Renal cortical epithelial cell (primary cell): ENCODE measurements around the gene PTTG2. TPM values are rescaled to one million over a fixed set of nuclear protein-coding genes. Genes with fewer than 3 reads are reported as not detected.

Source experiments
- DNase-seq: peaks from one replicate; pipeline ENCODE4 v3.0.0-alpha.2; 2011; ENCODE audit warnings: low read depth
- total RNA-seq: library from RNA; depleted of rRNA; stranded (reverse); fragments of >200 nt; gene quantifications from 2 replicates; pipeline ENCODE4 v1.2.3, GENCODE V29; 2014

PTTG2 gene
- total RNA-seq, 1 donor from 2014 or later = not detected

DNA sequence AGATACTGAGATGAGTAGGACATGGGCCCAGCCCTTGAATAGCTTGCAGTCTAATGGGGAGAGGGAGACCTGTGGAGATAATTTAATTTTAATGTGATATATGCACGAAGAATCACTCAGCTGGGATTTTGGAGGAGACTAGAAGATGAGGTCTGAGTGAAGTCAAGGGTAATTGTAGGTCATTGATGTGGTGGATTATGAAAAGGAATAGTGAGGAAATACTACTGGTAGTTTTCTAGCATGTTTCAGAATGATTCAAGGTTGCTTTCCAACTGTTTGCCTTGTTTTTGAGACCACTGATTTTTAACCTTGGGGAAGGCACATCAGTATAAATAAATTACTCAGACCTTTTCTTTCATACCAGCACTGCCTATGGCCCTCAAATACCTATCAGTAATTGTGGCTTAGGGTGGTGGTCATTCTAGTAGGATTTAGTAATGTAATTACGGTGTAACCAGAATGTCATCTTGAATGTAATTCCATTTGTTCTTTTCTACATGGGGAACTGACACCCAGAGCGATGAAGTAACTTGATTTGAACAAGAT, 25.6 kb downstream of the PTTG2 start:
- DNase-seq = no peak

DNA sequence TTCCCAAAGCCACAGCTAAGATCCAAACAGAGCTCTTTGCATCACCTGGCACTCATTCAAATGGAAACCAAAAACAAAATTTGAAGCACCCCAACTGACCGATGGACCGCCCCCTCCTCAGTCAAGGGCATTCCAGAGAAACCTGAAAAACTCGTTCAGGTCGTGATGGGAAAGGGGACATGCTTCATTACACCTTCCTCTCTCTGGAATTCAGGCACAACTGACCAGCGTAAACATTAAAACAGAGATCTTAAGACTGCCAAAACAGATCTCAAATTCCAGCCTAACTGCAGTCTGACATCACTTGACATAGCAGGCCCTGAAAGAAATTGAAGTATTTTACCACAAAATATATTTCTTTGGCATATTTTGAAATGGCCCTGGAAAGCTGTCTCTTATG, 28.5 kb downstream of the PTTG2 start:
- DNase-seq = peak; percentile 55

DNA sequence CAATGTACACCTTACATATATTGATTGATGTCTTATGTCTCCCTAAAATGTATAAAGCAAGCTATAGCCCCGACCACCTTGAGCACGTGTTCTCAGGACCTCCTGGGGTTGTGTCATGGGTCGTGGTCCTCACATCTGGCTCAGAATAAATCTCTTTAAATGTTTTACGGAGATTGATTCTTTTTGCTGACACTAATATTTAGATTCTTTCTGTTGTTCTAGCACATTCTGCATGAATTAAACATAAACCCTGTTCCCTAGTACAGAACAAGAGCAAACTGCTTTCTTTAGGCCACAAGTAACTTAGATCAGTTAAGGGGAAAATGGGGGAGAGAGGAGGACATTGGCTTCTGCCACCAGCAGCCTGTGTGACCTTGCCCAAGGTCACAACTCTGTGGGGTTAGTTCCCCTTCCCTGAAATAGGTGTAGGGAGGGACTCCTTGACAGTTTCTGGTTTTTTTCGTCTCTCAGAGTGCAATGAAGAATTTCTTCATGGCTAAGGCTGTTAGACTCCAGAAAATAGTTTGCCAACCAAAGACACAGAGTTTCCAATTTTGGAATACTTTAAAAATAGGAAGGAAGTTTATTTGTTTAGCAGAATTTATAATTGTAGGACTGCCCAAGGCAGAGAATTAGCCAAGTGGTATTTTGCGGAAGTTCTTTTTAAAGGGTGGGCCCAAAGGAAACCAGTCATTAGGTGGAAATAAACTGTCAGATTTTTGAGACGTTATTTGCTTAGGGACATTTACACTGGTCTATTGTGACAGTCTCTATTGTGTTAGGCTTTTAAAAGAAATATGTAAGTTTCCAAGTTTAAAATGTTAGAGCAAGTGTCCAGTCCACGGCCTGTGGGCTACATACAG, 29.4 kb downstream of the PTTG2 start:
- no peak for DNase-seq

DNA sequence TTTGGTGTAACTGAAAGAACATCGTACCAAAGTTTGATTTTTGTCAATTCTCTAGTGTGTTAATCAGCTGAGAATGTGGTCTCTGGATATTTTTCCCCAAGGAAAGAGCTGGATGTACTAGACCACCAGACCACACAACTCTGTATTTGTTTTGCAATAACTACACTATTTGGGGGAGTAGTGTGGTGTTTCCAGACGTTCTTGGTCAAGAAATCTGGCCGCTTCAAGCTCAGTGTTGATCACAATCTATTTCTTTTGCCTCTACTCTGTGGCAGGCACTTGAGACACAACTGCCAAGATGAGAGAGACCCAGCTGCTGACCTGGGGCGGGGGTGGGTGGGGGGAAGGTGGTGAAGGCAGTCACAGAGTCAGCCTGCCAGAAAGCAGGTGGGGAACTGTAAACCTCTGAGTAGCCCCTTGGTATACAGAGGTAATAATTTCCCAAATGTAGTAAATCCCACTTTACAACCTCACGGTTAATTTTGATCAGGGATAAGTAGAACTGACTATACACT, 30.6 kb downstream of the PTTG2 start:
- DNase-seq = no peak

DNA sequence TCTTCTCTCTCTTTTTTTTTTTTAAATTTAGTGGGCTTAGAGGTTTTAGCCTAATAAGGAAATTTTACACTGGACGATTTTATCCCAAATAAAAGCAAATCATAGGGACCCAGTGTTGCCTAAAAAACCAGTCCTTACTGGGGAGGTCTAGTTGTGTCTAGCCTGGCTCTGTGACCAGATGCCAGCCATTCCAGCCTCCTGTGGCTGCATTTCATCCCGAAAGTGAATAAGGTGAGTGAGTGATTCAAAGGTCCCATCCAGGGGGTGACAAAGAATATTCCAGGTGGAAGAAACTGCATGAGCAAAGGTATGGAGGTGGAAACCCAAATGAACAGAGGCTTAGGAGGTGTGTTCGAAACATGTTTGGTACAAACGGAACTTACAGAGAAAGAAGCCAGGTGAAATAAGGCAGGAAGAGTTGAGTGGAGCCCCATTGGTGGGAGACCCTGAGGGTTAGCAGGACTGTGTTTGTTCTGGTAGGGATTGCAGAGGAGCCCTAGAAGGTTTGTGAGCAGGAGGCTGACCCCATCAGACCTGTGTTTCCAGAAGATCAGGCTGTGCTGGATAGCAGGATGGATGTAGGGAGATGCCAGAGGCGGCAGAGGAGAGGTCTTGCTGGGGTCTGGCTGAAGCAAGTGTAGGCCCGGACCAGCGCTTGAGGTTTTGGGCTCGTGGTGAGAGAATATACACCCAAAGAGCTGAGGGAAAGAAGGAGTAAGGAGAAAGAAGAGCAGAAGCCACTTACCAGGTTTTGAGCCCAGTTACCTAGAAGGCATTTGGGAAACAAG, 31.6 kb downstream of the PTTG2 start:
- DNase-seq = no peak

DNA sequence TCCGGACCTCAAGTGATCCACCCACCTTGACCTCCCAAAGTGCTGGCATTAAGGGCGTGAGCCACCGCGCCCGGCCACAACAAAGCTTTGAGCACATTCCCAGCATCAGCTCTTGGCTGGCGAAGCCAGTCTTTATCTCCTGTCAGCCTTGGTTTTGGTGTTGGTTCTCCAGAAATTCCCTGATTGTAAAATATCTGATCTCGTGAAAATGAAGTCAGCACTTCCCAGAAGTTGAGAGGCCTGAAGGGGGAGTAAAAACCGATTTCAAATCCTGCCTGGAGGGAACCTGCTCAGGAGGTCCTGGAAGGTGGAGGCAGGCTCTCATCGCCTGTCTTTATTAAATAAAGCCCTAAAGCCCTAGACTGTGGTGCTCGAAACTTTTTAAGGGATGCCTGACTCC, 33.6 kb downstream of the PTTG2 start:
- no peak for DNase-seq

DNA sequence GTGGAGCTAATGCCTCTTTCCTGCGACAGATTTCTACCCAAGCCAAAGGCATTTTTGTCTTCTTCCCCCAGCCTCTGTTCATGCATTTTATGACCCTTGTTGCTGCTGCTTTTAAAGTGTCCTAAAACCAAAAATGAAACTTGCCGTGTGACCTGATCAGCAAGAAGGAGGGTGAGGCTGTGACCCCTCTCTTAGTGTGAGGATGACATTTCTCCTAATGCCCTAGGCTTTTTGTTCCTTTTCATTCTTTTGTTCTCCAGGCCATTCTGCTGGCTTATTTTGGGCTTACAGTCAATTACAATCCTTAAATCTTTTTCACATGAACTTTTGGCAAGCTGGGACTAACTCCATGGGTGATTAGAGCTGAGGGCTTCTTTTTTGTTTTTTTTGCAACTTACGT, 34.4 kb downstream of the PTTG2 start:
- DNase-seq = no peak

DNA sequence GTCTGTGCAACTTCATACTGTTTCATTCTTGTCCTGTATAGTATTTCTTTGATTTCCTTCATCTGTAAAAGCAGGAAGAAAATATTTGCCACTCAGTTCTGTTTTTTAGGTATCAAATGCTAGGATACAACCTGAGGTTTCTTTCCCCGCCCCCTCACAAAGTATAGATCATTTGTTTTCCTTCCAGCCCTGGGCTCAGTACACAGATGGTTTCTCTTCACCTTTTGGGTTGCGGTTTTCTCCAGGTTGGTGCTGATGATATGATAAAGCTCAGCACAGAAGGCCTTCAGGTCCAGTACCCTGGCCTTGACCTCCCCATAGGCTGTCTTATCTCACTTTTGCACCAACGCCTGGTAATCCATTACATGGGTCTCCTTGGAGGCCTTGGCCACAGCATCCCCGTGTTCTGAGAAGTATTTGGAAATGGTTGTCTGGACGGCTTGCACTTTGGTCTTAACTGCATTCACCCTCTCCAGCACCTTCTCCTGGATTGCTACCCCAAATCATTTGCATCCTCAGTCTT, 35.2 kb downstream of the PTTG2 start:
- DNase-seq = no peak

DNA sequence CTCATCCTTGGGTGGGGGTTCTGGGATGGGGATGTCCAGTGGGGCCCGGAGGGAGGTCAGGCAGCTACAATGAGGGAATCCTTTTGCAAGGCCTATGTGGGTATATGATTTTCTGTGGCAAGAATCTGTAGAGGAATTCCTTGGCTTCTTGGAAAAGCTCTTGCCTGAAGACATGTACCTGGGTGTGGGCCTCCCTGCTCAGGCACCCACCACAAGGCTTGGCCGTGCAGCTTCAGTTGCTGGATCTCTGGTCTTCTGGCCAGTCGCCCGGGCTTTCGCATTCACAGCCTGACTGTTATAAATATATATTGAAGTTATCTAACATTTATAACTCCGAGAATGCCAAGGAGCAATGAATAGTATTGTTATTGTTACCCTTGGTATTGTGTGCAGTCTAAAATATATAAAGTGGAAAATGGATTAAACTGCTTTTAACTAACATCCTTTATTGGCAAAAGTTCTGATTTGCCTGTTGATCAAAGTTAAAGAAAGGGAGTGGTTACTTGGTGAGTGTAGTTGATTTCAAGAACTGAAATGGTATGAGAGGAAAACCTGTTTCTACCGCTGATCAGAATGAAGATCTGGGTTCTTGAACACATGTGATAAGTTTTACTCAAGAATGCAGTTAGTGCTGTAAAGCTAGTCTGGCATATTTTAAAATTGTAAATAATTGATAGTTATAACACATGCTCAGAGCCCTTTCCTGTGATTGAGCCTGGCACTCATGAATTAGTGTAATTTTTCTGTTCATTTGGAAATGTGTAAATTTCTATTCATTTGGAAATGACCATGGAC, 36.0 kb downstream of the PTTG2 start:
- no peak for DNase-seq

DNA sequence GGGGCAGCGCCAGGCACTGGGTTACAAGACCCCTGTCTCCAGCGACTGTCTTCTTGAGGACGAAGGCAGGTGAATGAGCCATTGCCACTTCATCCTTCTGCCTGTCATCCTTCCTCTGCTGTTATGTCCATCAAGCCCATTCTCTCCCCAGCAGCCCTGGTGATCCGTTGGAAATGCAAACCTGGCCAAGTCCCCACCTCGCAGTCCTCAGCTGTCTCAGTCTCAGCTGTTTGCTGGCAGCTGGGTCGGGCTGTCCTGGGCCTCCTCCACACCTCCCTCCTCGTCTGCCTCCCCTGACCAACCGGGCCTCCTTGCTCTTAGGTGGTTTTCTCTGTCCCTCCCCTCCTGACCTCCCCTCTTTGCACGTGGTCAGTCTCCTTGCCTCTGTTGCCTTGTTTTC, 38.0 kb downstream of the PTTG2 start:
- no peak for DNase-seq

DNA sequence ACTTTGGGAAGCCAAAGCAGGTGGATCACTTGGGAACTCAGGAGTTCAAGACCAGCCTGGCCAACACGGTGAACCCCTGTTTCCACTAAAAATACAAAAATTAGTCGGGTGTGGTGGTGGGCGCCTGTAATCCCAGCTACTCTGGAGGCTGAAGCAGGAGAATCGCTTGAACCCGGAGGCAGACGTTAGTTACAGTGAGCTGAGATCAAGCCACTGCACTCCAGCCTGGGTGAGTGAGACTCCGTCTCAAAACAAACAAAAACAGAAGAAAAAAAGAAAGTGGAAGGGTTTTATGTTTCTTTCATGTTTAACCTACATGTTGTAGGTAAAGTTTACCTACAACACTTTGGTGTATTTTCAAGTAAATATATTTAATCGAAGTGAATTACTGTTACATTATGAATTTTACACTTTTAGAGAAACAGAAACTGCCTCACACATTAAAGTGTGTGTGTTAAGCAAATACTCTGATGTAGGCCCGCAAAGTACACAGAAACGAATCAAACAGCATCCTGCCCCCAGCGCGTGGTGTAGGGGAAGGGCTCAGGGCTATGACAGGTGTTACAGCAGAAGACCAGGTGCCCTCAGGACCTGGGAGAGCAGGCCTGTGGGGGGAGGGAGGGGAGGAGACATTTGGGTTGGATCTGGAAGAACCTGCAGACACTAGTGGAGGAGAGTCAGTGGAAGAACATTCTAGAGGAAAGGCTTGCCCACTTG, 39.0 kb downstream of the PTTG2 start:
- DNase-seq = no peak

DNA sequence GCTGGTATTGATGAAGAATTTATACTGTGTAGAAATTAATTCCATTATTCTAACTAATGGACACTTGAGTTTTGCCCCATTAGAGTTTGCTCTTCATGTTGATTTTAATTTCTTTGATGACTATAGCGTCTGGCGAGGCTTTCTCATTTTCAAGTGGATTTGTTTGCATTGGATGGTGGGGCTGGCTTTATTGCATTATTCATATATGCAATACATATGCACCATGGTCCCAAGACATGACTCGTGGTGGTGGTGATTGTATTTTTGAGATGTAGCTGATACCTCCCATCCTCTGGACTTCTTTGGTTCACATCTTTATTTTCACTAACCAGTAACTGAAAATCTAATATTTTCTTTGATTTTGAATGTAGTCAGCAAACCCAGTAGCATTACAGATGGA, 39.8 kb downstream of the PTTG2 start:
- DNase-seq = no peak

DNA sequence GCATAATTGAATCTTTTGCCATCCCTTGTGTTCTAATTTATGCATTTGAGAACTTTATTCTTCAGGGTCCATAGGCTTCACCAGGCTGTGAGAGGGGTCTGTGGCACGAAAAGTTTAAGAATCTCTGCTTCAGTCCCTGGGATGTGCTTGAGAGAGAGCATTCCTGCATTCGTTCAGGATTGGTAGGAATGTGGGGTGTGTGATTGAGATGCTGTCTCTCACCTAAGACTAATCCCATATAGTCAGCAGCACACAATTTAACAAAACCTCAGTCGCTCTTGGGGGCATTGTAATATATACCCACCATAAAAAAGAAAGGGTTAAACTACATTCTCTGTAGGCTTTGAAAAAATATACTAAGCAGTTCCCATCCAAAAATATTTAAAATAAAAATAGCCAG, 41.7 kb downstream of the PTTG2 start:
- no peak for DNase-seq

DNA sequence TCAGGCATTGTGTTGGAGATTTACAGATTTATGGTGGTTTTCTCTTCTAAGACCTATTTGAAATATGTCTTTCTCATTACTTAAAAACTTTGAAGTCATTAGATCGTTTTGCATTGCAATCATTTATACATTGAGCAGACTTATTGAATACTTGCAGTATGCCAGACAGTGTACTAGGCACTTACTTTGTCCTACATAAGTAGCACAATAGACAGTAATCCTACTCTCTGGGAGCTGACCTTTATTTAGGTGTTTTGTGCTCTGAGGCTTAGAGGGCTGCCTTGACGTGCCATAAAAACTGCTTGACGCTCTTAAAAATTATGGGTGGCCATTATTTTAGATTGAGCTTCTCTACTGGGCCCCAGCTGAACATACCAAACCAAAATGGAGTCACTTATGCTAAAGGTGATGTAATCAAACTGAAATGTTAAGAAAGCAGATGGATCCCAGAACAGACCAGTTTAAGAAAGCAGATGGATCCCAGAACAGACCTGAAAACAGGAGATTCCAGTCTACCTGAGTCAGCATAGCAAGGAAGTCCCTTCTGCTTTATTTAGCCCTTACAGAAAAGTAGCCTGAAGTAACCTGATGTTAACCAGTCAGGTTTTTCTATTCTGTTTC, 42.4 kb downstream of the PTTG2 start:
- DNase-seq = peak; percentile 86

DNA sequence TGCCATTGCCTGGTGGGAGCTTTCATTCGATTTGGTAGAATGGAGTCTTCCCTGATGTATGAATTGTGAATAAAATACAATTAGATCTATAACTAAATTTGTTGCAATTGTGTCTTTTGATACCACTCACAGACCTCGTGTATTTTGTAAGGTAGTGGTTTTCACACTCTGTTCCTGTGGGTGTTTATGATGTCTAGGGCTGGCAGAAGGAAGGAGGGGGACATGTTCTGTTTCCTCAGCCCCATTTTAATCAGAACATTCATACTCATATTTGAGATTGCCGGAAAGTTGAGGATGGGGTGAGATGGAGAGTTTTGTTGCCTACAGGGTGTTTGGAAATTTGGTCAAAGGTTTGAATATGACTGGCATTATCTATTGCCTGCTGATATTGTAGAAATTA, 42.9 kb downstream of the PTTG2 start:
- DNase-seq = no peak

DNA sequence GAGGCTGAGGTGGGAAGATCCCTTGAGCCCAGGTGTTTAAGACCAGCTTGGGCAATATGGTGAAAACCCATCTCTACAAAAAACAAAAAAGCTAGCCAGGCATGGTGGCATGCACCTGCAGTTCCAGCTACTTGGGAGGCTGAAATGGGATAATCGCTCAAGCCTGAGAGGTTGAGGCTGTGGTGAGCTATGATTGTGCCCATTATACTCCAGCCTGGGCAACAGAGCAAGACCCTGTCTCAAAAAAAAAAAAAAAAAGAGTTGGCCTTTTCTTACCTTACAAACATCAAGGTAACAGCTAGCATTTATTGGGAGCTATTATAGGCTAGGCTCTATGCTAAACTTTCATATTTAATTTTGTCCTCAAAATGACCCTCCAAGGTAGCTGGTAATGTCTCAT, 43.4 kb downstream of the PTTG2 start:
- DNase-seq = no peak

DNA sequence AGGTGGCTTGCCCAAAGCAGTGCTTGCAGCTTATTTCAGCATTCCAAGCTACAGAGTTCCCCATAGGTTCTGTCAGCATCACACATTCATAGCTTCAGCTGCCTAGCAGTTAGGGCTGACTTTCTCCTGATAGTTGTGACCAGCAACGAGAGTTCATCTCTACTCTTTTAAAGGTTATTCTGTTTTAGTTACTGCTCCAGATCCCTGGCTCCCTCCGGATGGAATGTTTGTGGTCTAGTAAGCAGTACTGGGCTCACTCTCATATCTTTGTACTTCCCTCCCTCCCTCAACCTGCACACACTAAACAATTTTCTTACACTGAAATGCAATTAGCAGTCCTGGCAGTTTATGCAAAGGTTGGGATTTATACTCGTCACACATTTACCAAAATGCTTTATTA, 43.9 kb downstream of the PTTG2 start:
- peak; percentile 61 for DNase-seq

DNA sequence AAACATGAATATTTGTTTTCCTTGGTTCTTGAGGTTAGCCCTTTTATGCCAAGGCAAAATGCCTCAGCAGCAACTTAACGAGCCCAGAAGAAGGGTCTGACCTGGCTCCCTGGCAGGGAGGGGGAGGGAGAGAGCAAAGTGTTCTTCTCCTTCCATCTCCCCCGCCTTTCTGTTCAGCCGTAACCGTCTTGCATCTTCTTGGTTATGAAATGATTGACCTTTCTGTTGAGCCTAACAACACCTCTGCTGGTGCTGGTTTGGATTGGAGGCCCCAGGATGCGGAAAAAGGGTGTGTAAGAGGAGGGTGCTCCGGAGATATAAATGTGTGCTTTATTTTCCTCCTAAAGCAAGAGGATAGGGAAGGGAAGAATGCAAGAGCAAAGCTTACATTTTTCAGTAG, 44.7 kb downstream of the PTTG2 start:
- no peak for DNase-seq

DNA sequence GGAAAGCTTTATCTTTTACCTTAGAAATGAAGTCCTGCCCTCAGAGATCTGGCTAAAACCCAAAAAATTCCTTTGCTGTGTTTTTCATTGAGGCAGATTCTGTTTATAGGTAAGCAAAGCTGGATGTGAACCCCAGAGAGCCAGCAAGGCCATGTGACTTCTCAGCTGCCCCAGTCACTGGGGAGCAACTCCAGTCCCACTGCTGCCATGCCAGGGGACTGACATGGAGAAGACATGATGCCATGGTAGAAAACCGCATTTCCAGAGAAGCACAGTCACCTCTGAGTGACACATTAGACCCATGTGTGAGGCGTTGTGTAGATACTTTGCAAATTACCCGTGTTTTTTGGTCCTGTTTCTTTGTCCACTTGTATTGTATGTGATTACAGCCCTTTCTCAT, 45.4 kb downstream of the PTTG2 start:
- DNase-seq = no peak

DNA sequence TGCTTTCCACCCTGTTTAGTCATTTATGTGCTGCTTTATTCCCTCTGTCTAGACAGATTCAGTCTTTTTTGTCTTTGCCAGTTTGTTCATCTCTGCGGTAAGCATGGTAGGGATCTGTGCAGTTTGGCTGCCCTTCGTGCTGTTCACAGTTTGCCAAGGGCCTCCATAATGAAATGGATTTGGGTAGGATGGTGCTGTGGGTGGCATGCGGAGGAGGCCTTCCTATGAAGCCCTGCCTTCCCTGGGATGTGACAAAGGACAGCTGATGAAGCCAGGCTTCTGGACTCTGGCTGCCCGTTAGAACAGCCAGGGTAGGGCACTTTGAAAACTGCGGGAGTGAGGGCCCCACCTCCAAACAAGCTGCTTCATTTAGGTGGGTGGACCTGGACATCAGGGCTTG, 47.4 kb downstream of the PTTG2 start:
- no peak for DNase-seq
